Measurements from ENCODE around the gene TMEM151A.

The TMEM151A gene

GRCh38 chr11:66334605-66335442 is 43.1 kb downstream of the TMEM151A start:
- in situ Hi-C loops (cut with MboI; ENCODE audit: low sequenced_read_pairs) = no loop called here

DNA sequence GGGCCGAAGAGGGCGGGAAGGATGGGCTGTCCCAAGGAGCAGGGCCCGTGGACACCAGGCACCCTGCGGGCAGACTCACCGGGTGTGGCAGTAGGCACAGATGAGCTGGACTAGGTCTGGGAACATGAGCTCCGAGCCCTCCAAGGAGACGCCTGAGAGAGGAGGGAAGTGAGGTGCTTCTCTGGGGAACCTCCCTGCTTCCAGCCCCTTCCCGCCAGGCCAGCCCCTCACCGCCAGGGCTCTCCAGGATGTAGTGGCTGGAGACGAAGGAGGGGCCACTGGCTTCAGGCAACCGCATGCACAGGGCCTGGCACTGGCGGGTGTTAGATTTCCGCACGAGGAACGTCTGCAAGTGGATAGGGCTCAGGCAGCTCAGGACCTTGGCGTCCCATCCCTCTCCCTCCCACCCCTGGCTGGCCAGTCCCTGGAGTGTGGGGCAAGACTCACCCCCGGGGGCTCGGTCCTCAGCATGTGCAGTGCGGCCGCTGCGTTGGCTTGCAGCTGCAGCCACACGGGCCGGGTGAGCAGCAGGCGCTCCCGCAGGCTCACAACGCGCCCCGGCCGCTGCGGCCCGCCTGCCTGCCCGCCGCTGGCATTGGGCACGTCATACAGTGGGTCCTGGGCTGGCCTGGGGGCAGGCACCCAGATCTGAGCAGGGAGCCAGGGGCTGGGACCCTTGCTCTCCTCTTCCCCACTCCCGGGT is 44.0 kb downstream of the TMEM151A start:
- in situ Hi-C loops (cut with MboI; ENCODE audit: low sequenced_read_pairs) = no loop called here

DNA sequence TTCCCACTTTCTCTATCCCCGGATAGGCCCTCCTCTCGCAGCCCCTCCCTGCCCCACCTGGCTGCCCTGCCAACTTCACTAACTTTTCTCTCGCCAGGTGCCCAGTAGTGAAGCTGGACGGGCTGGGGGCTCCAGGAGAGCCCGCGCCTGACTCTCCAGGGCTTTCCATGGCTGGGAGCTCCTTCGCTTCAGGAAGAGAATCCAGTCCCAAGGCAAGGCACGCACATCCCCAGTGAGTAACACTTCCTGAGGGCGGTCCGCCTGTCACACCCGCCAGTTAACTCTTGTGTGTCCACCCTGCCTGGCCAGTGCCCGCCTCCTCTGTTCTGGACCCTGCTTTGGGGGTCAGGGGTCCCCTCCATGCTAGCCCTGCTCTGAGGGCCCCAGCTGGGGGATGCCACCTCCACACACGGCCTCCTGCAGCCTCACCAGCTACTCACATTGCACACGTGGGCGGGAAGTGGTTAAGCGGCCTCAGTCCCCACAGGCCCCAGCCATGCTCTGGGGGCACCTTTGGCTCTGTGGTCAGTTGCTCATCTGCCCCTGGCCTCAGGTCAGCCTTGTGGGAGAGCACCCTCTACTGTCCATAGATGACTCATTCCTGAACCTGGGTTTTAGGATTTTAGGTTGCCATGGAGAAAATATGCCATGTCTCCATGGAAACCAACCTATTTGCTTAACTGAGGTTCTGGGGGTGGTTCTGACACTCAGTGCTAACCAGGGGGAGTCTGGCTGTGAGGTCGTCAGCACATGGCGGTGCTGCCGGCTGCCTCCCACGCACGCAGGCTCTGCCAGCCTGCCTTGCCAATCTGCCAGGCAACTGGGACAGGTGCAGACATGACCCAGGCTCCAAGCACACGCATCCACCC is 44.8 kb downstream of the TMEM151A start, which contains the start of gene RIN1:
TSS of gene RIN1 (minus strand) at position 201 of the 869 bp plus-strand sequence. CDS start at position 169, 32 bp downstream.
- in situ Hi-C loops (cut with MboI; ENCODE audit: low sequenced_read_pairs) = no loop called here

GRCh38 chr11:66337103-66337899 is 45.6 kb downstream of the TMEM151A start:
- in situ Hi-C loops (cut with MboI; ENCODE audit: low sequenced_read_pairs) = no loop called here

GRCh38 chr11:66338276-66339161 is 46.8 kb downstream of the TMEM151A start:
- in situ Hi-C loops (cut with MboI; ENCODE audit: low sequenced_read_pairs) = no loop called here

- in situ Hi-C loops (cut with MboI; ENCODE audit: low sequenced_read_pairs) = no loop called here
These were observed 47.5 kb downstream of the TMEM151A start for GRCh38 chr11:66339162-66339675.

- in situ Hi-C loops (cut with MboI; ENCODE audit: low sequenced_read_pairs) = no loop called here
These were observed 48.2 kb downstream of the TMEM151A start for GRCh38 chr11:66339686-66340483.

GRCh38 chr11:66340596-66341501 is 49.2 kb downstream of the TMEM151A start:
- in situ Hi-C loops (cut with MboI; ENCODE audit: low sequenced_read_pairs) = no loop called here

DNA sequence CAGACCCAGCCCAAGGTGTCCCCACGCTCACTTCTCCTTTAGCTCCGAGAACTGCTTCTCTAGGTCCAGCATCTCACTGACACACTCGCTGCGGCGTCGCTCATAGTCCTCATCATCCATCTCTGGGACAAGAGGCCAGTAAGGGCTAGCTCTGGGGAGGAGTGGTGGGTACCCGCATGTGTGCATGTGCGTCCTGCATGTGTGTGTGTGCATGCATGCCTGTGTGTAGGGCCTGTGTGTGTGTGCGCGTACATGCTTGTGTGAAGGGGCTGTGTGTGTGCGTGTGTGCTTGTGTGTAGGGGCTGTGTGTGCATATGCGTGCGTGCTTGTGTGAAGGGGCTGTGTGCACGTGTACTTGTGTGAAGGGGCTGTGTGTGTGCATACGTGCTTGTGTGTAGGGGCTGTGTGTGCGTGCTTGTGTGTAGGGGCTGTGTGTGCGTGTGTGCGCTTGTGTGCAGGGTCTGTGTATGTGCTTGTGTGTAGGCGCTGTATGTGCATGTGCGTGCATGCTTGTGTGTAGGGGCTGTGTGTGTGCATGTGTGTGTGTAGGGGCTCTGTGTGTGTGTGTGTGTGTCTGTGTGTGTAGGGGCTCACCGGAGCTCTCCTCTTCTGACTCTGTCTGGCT is 49.9 kb downstream of the TMEM151A start:
- in situ Hi-C loops (cut with MboI; ENCODE audit: low sequenced_read_pairs) = no loop called here

GRCh38 chr11:66343176-66343575 is 51.5 kb downstream of the TMEM151A start:
- in situ Hi-C loops (cut with MboI; ENCODE audit: low sequenced_read_pairs) = no loop called here

DNA sequence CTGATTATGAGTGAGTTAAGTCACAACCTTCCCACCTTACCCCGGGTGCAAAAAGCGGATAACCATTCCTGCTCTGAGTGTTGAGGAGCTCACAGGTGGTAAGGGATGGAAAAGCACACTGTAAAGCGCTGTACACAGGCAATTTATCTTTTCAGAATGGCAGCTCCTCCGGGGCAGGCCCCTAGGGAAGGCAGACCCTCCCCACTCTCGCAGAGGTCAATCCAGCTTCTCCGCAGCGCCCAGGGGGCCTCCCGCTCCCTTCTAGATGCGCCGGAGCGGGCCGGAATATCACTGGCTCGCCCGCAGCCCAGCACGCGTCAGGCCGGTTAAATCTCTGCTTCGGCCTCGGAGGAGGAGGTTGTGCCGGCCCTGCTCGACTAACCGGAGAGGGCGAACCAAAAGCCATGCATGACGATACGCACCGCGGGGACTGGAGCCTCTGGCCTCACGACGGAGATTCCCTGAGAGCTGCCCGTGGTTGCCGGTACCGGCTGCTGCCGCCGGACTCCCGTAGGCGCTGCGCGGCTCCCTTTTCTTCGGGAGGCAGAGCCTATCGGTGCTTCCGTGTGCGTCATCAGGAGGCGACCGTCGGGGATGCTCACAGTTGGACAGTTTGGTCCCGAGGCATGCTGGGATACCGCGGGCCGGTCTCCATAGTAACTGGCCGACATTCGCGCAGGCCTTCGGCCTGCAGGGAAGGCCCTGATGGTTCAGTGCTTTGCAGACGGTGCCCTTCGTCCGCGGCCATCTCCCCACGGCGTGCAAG is 53.0 kb downstream of the TMEM151A start, which contains the start of gene BRMS1:
TSS of gene BRMS1 (minus strand) at position 555 of the 766 bp plus-strand sequence. CDS start 2,870 bp downstream, outside the sequence.
- in situ Hi-C loops (cut with MboI; ENCODE audit: low sequenced_read_pairs) = no loop called here

- in situ Hi-C loops (cut with MboI; ENCODE audit: low sequenced_read_pairs) = no loop called here
These were observed 53.6 kb downstream of the TMEM151A start for GRCh38 chr11:66345316-66345649.
